GM23248 (cell line): Measurements from ENCODE around the gene TRIM65. TPM values are rescaled to one million over a fixed set of nuclear protein-coding genes. Genes with fewer than 3 reads are reported as not detected.
A peak's percentile ranks its signal among the peaks of the same experiment; 100 is the strongest.

Experiments used
- DNase-seq: peaks from one replicate; pipeline ENCODE4 v3.0.0-alpha.2; 2015
- H2AFZ ChIP-seq: fragments of 200-600 bp; sonication (generic); 2 replicates; pipeline ENCODE4 v1.6.1; 2016; ENCODE audit warnings: antibody characterized with exemption
- H3F3A ChIP-seq: fragments of 200-600 bp; sonication (generic); 2 replicates; pipeline ENCODE4 v1.6.1; 2016; ENCODE audit warnings: mild to moderate bottlenecking, antibody characterized with exemption, mixed run types; ENCODE audit not compliant: insufficient read depth
- H3K27ac ChIP-seq: fragments of 200-600 bp; sonication (generic); 2 replicates; pipeline ENCODE4 v1.5.1; 2016; ENCODE audit warnings: mild to moderate bottlenecking
- H3K27me3 ChIP-seq: fragments of 200-600 bp; sonication (generic); replicated peaks from 2 replicates; pipeline ENCODE4 v1.6.1; 2016; ENCODE audit warnings: mild to moderate bottlenecking; ENCODE audit not compliant: insufficient read depth
- H3K36me3 ChIP-seq: fragments of 200-600 bp; sonication (generic); 2 replicates; pipeline ENCODE4 v1.6.1; 2016; ENCODE audit warnings: low read depth, mild to moderate bottlenecking
- H3K4me1 ChIP-seq: fragments of 200-600 bp; sonication (generic); 2 replicates; pipeline ENCODE4 v1.6.1; 2016; ENCODE audit warnings: mild to moderate bottlenecking; ENCODE audit not compliant: insufficient read depth
- H3K4me2 ChIP-seq: fragments of 200-600 bp; sonication (generic); one replicate; pipeline ENCODE4 v1.6.1; 2016; ENCODE audit warnings: mild to moderate bottlenecking; ENCODE audit not compliant: unreplicated experiment
- H3K4me3 ChIP-seq: fragments of 200-600 bp; sonication (generic); 2 replicates; pipeline ENCODE4 v1.5.1; 2016; ENCODE audit warnings: mild to moderate bottlenecking
- H3K79me2 ChIP-seq: fragments of 200-600 bp; sonication (generic); 2 replicates; pipeline ENCODE4 v1.6.1; 2016; ENCODE audit warnings: mild to moderate bottlenecking; ENCODE audit not compliant: insufficient read depth
- H3K9ac ChIP-seq: fragments of 200-600 bp; sonication (generic); 2 replicates; pipeline ENCODE4 v1.6.1; 2016; ENCODE audit warnings: mild to moderate bottlenecking
- H3K9me2 ChIP-seq: fragments of 200-600 bp; sonication (generic); 2 replicates; pipeline ENCODE4 v1.6.1; 2016; ENCODE audit warnings: mixed run types, mild to moderate bottlenecking, moderate library complexity; ENCODE audit not compliant: insufficient read depth
- H3K9me3 ChIP-seq: fragments of 200-600 bp; sonication (generic); one replicate; pipeline ENCODE4 v1.6.1; 2017; ENCODE audit warnings: low read depth
- H4K20me1 ChIP-seq: fragments of 200-600 bp; sonication (generic); 2 replicates; pipeline ENCODE4 v1.6.0; 2016; ENCODE audit not compliant: insufficient read depth
- EZH2 ChIP-seq: fragments of 200-600 bp; sonication (generic); IDR thresholded peaks from 2 replicates; pipeline ENCODE4 v1.6.1; 2018; ENCODE audit warnings: antibody characterized with exemption, mild to moderate bottlenecking; ENCODE audit not compliant: insufficient read depth, poor library complexity, severe bottlenecking
- EZH2phosphoT487 ChIP-seq: fragments of 200-600 bp; sonication (generic); IDR thresholded peaks from 2 replicates; pipeline ENCODE4 v1.6.1; 2018; ENCODE audit warnings: antibody characterized with exemption, moderate library complexity, mild to moderate bottlenecking, low read depth; ENCODE audit not compliant: insufficient read depth
- WGBS, 2 experiments: methylation state at CpG; one replicate each; pipeline ENCODE4 v1.1.6; 2015 to 2017; ENCODE audit warnings: low lambda C conversion rate in 2 of 2, low coverage in 1 of 2; ENCODE audit errors: missing lambda C conversion rate in 2 of 2; 5-methylcytosine and 5-hydroxymethylcytosine counted together
- in situ Hi-C: fragments of 300-500 bp; cut with MboI; formaldehyde crosslinking; loops from 2 replicates; pipeline ENCODE4 v1.15.0; 2020
- polyA plus RNA-seq: library from polyadenylated mRNA; unstranded; fragments of >200 nt; fragmentation: Nextera tagmentation; extraction: Ambion mirVana; gene quantifications from 2 replicates; pipeline ENCODE4 v1.2.1, GENCODE V29; 2016
- total RNA-seq: library from RNA; depleted of rRNA; stranded (reverse); fragments of >200 nt; shearing (Covaris generic); gene quantifications from 2 replicates; pipeline ENCODE4 v1.2.3, GENCODE V29; 2014; rRNA removed

The TRIM65 gene
- 24.2 and 25.7 TPM in 2 replicates for total RNA-seq
- polyA plus RNA-seq: 9.9 and 10.2 TPM in 2 replicates

GRCh38 chr17:75896415-75897159 is at the start of gene TRIM65:
Gene TRIM65, minus strand, starts transcription at chr17:75896951. Its CDS starts 14 bp downstream, at chr17:75896937.
- in situ Hi-C loops: no loop called here
- Histone ChIP-seq H3K4me2 (peak within 1 kb of the TSS; percentile 86), H3K27me3 (no peaks in the 10 kb centered on the region), H3K4me3 (peak within 1 kb of the TSS; percentile 70), H3F3A (peaks cover 6% of the 10 kb centered on the region; the same call in 1 of the 2 replicates), H3K27ac (peak within 1 kb of the TSS; percentile 67), H3K4me1 (peaks cover 8% of the 10 kb centered on the region), H2AFZ (peak within 1 kb of the TSS; percentile 72), H3K79me2 (peaks cover 21% of the 10 kb centered on the region), H3K9me3 (no peaks in the 10 kb centered on the region), H3K36me3 (no peaks in the 10 kb centered on the region; the same call in 1 of the 2 replicates), H3K9ac (peak within 1 kb of the TSS; percentile 89), H4K20me1 (no peaks in the 10 kb centered on the region), H3K9me2 (no peaks in the 10 kb centered on the region)
- WGBS, 2 experiments: 1 to 2% methylated on average over 40 to 76 of the region's 102 CpGs
- TF ChIP-seq EZH2phosphoT487: no peak
- no peak for TF ChIP-seq EZH2
- peak; percentile 97 for DNase-seq

- WGBS, 2 experiments: 63% methylated on average over 2 of the region's 2 CpGs
- in situ Hi-C loops: no loop called here
- Histone ChIP-seq H3K9me2 (no peaks in the 10 kb centered on the region), H3K9ac (no peak overlapping the region), H2AFZ (no peak overlapping the region), H3K79me2 (no peaks in the 10 kb centered on the region), H3K36me3 (peaks cover 40% of the 10 kb centered on the region), H3K27me3 (no peaks in the 10 kb centered on the region), H3K27ac (no peak overlapping the region), H3K9me3 (no peaks in the 10 kb centered on the region), H3K4me1 (0 out of 2 replicates have a peak, but pooled peaks cover 6% of the 10 kb centered on the region), H3K4me2 (no peak overlapping the region), H3F3A (peaks cover 15% of the 10 kb centered on the region), H3K4me3 (no peak overlapping the region), H4K20me1 (no peaks in the 10 kb centered on the region)
- DNase-seq: no peak
- no peak for TF ChIP-seq EZH2
- no peak for TF ChIP-seq EZH2phosphoT487
Observed at GRCh38 chr17:75945211-75945610, 48.5 kb upstream of the TRIM65 start.

GRCh38 chr17:75943491-75943890 is 46.7 kb upstream of the TRIM65 start:
- Histone ChIP-seq H3K27me3 (no peaks in the 10 kb centered on the region), H3K9me3 (no peaks in the 10 kb centered on the region), H3K4me1 (0 out of 2 replicates have a peak, but pooled peaks cover 6% of the 10 kb centered on the region), H3K4me2 (no peak overlapping the region), H3K9ac (no peak overlapping the region), H3K9me2 (no peaks in the 10 kb centered on the region), H3K79me2 (no peaks in the 10 kb centered on the region), H3K27ac (no peak overlapping the region), H3K36me3 (peaks cover 27% of the 10 kb centered on the region), H3F3A (peaks cover 15% of the 10 kb centered on the region), H4K20me1 (no peaks in the 10 kb centered on the region), H3K4me3 (no peak overlapping the region), H2AFZ (no peak overlapping the region)
- 100% methylated on average over 1 of the region's 1 CpG for WGBS, 2 experiments
- DNase-seq: no peak
- TF ChIP-seq EZH2phosphoT487: no peak
- TF ChIP-seq EZH2: no peak
- in situ Hi-C loops: no loop called here

- Histone ChIP-seq H3K4me2 (no peak overlapping the region), H3F3A (peaks cover 15% of the 10 kb centered on the region), H3K27ac (no peak overlapping the region), H2AFZ (no peak overlapping the region), H3K27me3 (no peaks in the 10 kb centered on the region), H3K9ac (no peak overlapping the region), H3K9me2 (no peaks in the 10 kb centered on the region), H3K79me2 (no peaks in the 10 kb centered on the region), H3K4me1 (0 out of 2 replicates have a peak, but pooled peaks cover 6% of the 10 kb centered on the region), H4K20me1 (no peaks in the 10 kb centered on the region), H3K9me3 (no peaks in the 10 kb centered on the region), H3K36me3 (peaks cover 21% of the 10 kb centered on the region), H3K4me3 (no peak overlapping the region)
- in situ Hi-C loops: no loop called here
- WGBS, 2 experiments: 97% methylated on average over 4 of the region's 4 CpGs
- DNase-seq: no peak
- TF ChIP-seq EZH2: no peak
- no peak for TF ChIP-seq EZH2phosphoT487
Observed at GRCh38 chr17:75942473-75942872, 45.7 kb upstream of the TRIM65 start.
